Measurements from ENCODE around the gene GALNT12.

GRCh38 chr9:98778711-98779530 lies 28.5 kb upstream of the GALNT12 start:
- TF ChIP-seq, protein P1, sequence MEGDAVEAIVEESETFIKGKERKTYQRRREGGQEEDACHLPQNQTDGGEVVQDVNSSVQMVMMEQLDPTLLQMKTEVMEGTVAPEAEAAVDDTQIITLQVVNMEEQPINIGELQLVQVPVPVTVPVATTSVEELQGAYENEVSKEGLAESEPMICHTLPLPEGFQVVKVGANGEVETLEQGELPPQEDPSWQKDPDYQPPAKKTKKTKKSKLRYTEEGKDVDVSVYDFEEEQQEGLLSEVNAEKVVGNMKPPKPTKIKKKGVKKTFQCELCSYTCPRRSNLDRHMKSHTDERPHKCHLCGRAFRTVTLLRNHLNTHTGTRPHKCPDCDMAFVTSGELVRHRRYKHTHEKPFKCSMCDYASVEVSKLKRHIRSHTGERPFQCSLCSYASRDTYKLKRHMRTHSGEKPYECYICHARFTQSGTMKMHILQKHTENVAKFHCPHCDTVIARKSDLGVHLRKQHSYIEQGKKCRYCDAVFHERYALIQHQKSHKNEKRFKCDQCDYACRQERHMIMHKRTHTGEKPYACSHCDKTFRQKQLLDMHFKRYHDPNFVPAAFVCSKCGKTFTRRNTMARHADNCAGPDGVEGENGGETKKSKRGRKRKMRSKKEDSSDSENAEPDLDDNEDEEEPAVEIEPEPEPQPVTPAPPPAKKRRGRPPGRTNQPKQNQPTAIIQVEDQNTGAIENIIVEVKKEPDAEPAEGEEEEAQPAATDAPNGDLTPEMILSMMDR (conservative IDR thresholded peaks at IDR 0.05; ENCODE audit: low read depth in 2 of 2): no peak
- TF ChIP-seq EZH2phosphoT487 (IDR thresholded peaks at IDR 0.05; ENCODE audit: unreplicated experiment) (no peak), EZH2 (IDR thresholded peaks at IDR 0.05; ENCODE audit: low read depth, unreplicated experiment) (no peak), CREB1 (CRISPR knock-in tag; IDR thresholded peaks at IDR 0.05; ENCODE audit: low read depth) (no peak), POLR2AphosphoS5 (IDR thresholded peaks at IDR 0.05; ENCODE audit: low read depth) (no peak), JUNB (IDR thresholded peaks at IDR 0.05; ENCODE audit: unreplicated experiment) (no peak), ZNF114 (CRISPR knock-in tag; IDR thresholded peaks at IDR 0.05) (no peak), ZNF331 (CRISPR knock-in tag; IDR thresholded peaks at IDR 0.05; ENCODE audit: low read depth) (no peak), ZNF462 (CRISPR knock-in tag; IDR thresholded peaks at IDR 0.05) (no peak), NANOG (IDR thresholded peaks at IDR 0.05; ENCODE audit: borderline replicate concordance) (no peak), STAT1 (IDR thresholded peaks at IDR 0.05; ENCODE audit: unreplicated experiment) (no peak)
- TF ChIP-seq, protein P2, sequence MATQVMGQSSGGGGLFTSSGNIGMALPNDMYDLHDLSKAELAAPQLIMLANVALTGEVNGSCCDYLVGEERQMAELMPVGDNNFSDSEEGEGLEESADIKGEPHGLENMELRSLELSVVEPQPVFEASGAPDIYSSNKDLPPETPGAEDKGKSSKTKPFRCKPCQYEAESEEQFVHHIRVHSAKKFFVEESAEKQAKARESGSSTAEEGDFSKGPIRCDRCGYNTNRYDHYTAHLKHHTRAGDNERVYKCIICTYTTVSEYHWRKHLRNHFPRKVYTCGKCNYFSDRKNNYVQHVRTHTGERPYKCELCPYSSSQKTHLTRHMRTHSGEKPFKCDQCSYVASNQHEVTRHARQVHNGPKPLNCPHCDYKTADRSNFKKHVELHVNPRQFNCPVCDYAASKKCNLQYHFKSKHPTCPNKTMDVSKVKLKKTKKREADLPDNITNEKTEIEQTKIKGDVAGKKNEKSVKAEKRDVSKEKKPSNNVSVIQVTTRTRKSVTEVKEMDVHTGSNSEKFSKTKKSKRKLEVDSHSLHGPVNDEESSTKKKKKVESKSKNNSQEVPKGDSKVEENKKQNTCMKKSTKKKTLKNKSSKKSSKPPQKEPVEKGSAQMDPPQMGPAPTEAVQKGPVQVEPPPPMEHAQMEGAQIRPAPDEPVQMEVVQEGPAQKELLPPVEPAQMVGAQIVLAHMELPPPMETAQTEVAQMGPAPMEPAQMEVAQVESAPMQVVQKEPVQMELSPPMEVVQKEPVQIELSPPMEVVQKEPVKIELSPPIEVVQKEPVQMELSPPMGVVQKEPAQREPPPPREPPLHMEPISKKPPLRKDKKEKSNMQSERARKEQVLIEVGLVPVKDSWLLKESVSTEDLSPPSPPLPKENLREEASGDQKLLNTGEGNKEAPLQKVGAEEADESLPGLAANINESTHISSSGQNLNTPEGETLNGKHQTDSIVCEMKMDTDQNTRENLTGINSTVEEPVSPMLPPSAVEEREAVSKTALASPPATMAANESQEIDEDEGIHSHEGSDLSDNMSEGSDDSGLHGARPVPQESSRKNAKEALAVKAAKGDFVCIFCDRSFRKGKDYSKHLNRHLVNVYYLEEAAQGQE (IDR thresholded peaks at IDR 0.05; ENCODE audit: unreplicated experiment): no peak
- TF ChIP-seq, protein P3, sequence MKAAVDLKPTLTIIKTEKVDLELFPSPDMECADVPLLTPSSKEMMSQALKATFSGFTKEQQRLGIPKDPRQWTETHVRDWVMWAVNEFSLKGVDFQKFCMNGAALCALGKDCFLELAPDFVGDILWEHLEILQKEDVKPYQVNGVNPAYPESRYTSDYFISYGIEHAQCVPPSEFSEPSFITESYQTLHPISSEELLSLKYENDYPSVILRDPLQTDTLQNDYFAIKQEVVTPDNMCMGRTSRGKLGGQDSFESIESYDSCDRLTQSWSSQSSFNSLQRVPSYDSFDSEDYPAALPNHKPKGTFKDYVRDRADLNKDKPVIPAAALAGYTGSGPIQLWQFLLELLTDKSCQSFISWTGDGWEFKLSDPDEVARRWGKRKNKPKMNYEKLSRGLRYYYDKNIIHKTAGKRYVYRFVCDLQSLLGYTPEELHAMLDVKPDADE (IDR thresholded peaks at IDR 0.05): no peak
